PFSK-1 (cell line): Measurements from ENCODE around the gene OR2AE1.

ENCODE experiments used
- REST ChIP-seq, 2 experiments: IDR thresholded peaks; 2 replicates each; pipeline versions ENCODE4 v1.6.1 to v1.8.0; 2011 to 2012; ENCODE audit warnings: low read depth in 2 of 2, low read length in 2 of 2, control low read depth in 1 of 2, inconsistent platforms in 1 of 2, mild to moderate bottlenecking in 1 of 2, moderate library complexity in 1 of 2; ENCODE audit not compliant: insufficient read depth in 1 of 2
- SIN3A ChIP-seq: IDR thresholded peaks from 2 replicates; pipeline ENCODE4 v1.6.1; 2012; ENCODE audit warnings: mild to moderate bottlenecking, low read length, moderate library complexity, borderline replicate concordance; ENCODE audit not compliant: insufficient read depth
- TAF1 ChIP-seq: IDR thresholded peaks from 2 replicates; pipeline ENCODE4 v1.6.1; 2012; ENCODE audit warnings: low read length, control low read depth, borderline replicate concordance; ENCODE audit not compliant: insufficient read depth

- TF ChIP-seq TAF1, result no peak
- no peak for TF ChIP-seq SIN3A
- no peak for TF ChIP-seq REST (IDR thresholded peaks at IDR 0.05; ENCODE audit: insufficient read depth in 1 of 2, low read depth in 2 of 2, low read length in 2 of 2)
These were observed 33.9 kb downstream of the OR2AE1 start for GRCh38 chr7:99842926-99843325.
